Prostate gland (tissue), 2 donors: ENCODE data around the gene RUNX3. TPM values are rescaled to one million over a fixed set of nuclear protein-coding genes. Genes with fewer than 3 reads are reported as not detected.

Source experiments
- DNase-seq: peaks from one replicate; pipeline ENCODE4 v3.0.0-alpha.2; 2019; ENCODE audit warnings: low spot score
- H3K27ac ChIP-seq, 2 donors: fragments of 200-600 bp; sonication (generic); 2 replicates each; pipeline ENCODE4 v1.5.1; 2017 to 2019
- H3K27me3 ChIP-seq: fragments of 200-600 bp; sonication (generic); replicated peaks from 2 replicates; pipeline ENCODE4 v1.5.1; 2019; ENCODE audit not compliant: insufficient read depth
- H3K36me3 ChIP-seq, 2 donors: fragments of 200-600 bp; sonication (generic); 1 replicate in 1 of 2; 2 replicates in 1 of 2; pipeline versions ENCODE4 v1.5.1 to v1.8.1; 2017 to 2019
- H3K4me1 ChIP-seq: fragments of 200-600 bp; sonication (generic); replicated peaks from 2 replicates; pipeline ENCODE4 v1.5.1; 2019
- H3K4me3 ChIP-seq, 2 donors: fragments of 200-600 bp; sonication (generic); 2 replicates each; pipeline ENCODE4 v1.5.1; 2017 to 2019
- H3K9me3 ChIP-seq: fragments of 200-600 bp; sonication (generic); 2 replicates; pipeline ENCODE4 v1.5.1; 2017
- CTCF ChIP-seq, 4 experiments: fragments of 200-600 bp in 2 of 4; fragments of 450-650 bp in 2 of 4; sonication (generic) in 2 of 4; IDR thresholded peaks; 1 replicate in 3 of 4; 2 replicates in 1 of 4; pipeline ENCODE4 v1.5.1; 2016 to 2019; ENCODE audit warnings: antibody characterized with exemption in 4 of 4, mild to moderate bottlenecking in 2 of 4, moderate library complexity in 2 of 4
- POLR2A ChIP-seq: fragments of 450-650 bp; IDR thresholded peaks from one replicate; pipeline ENCODE4 v1.6.1; 2016; ENCODE audit warnings: antibody characterized with exemption, mild to moderate bottlenecking
- POLR2AphosphoS5 ChIP-seq: sonication (generic); formaldehyde crosslinking; IDR thresholded peaks from one replicate; pipeline ENCODE4 v1.6.1; 2017; ENCODE audit warnings: antibody characterized with exemption
- WGBS: methylation state at CpG from one replicate; pipeline ENCODE4 v1.1.5; 2018; 5-methylcytosine and 5-hydroxymethylcytosine counted together
- intact Hi-C: fragments of 100-400 bp; cut with DNase I; formaldehyde crosslinking; loops from one replicate; pipeline ENCODE4 v1.14.2; 2022
- total RNA-seq, 2 donors: library from RNA; depleted of rRNA; stranded (reverse); fragments of >200 nt; gene quantifications; one replicate each; pipeline ENCODE4 v1.1.0, GENCODE V29; 2016

Gene RUNX3
- total RNA-seq, 2 donors from 2014 or later, result 2.5 to 3.4 TPM

GRCh38 chr1:24969596-24970398 is 39.7 kb upstream of the RUNX3 start:
- H3K27me3 ChIP-seq, result no peaks in the 10 kb centered on the region
- H3K4me3 ChIP-seq, result no peak overlapping the region
- no peaks in the 10 kb centered on the region for H3K4me1 ChIP-seq
- H3K36me3 ChIP-seq, result no peaks in the 10 kb centered on the region
- WGBS, result 74% methylated on average over 26 of the region's 26 CpGs
- intact Hi-C loops, result no loop called here
- DNase-seq, result no peak
- H3K9me3 ChIP-seq, result no peaks in the 10 kb centered on the region
- TF ChIP-seq POLR2AphosphoS5, result no peak
- no peak for TF ChIP-seq CTCF (IDR thresholded peaks at IDR 0.05)
- no peak for TF ChIP-seq POLR2A
- no peak overlapping the region for H3K27ac ChIP-seq

GRCh38 chr1:24968941-24969585 is 39.0 kb upstream of the RUNX3 start:
- Histone ChIP-seq H3K27me3 (no peaks in the 10 kb centered on the region), H3K9me3 (no peaks in the 10 kb centered on the region), H3K4me1 (no peaks in the 10 kb centered on the region), H3K4me3 (no peak overlapping the region), H3K27ac (no peak overlapping the region), H3K36me3 (no peaks in the 10 kb centered on the region)
- no peak for DNase-seq
- 53% methylated on average over 14 of the region's 14 CpGs for WGBS
- TF ChIP-seq CTCF (IDR thresholded peaks at IDR 0.05) (no peak), POLR2AphosphoS5 (no peak), POLR2A (no peak)
- intact Hi-C loops, result no loop called here

DNA sequence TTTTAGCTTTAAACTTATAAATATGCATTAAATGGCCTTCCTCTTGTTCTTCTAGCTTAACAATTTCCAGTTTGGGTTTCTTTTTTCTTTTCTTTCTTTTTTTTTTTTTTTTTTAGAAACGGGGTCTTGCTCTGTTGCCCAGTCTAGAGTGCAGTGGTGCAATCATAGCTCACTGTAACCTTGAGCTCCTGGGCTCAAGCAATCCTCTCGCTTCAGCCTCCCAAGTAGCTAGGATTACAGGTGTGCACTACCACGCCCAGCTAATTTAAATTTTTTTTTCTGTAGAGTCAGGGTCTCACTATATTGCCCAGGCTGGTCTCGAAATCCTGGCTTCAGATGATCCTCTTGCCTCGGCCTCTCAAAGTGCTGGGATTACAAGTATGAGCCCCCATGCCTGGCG is 37.9 kb upstream of the RUNX3 start:
- no peak for DNase-seq
- TF ChIP-seq CTCF (IDR thresholded peaks at IDR 0.05) (no peak), POLR2AphosphoS5 (no peak), POLR2A (no peak)
- no peaks in the 10 kb centered on the region for H3K36me3 ChIP-seq
- no peak overlapping the region for H3K4me3 ChIP-seq
- no peak overlapping the region for H3K27ac ChIP-seq
- H3K4me1 ChIP-seq, result no peaks in the 10 kb centered on the region
- intact Hi-C loops, result no loop called here
- H3K27me3 ChIP-seq, result no peaks in the 10 kb centered on the region
- H3K9me3 ChIP-seq, result no peaks in the 10 kb centered on the region
- WGBS, result 86% methylated on average over 6 of the region's 6 CpGs

- WGBS, result 94% methylated on average over 3 of the region's 3 CpGs
- Histone ChIP-seq H3K4me3 (no peak overlapping the region), H3K4me1 (no peaks in the 10 kb centered on the region), H3K27ac (no peak overlapping the region), H3K27me3 (no peaks in the 10 kb centered on the region), H3K9me3 (no peaks in the 10 kb centered on the region), H3K36me3 (no peaks in the 10 kb centered on the region)
- intact Hi-C loops, result no loop called here
- TF ChIP-seq POLR2AphosphoS5 (no peak), POLR2A (no peak), CTCF (IDR thresholded peaks at IDR 0.05) (no peak)
- DNase-seq, result no peak
These were observed 37.5 kb upstream of the RUNX3 start for GRCh38 chr1:24967555-24967954.
